ENCODE measurements around the gene CAMTA1.

CAMTA1 gene

GRCh38 chr1:7335224-7335879, 550.1 kb downstream of the CAMTA1 start:
- DNase-seq: no peak

- DNase-seq: no peak
Measured at GRCh38 chr1:7338439-7338838, 553.2 kb downstream of the CAMTA1 start.

- DNase-seq: no peak
Measured at GRCh38 chr1:7339014-7339413, 553.8 kb downstream of the CAMTA1 start.

GRCh38 chr1:7339953-7340352, 554.7 kb downstream of the CAMTA1 start:
- no peak for DNase-seq

GRCh38 chr1:7341145-7341905, 556.1 kb downstream of the CAMTA1 start:
- DNase-seq: no peak

- DNase-seq: no peak
Measured at GRCh38 chr1:7343882-7344281, 558.6 kb downstream of the CAMTA1 start.

- DNase-seq: no peak
Measured at GRCh38 chr1:7344299-7344698, 559.0 kb downstream of the CAMTA1 start.

- no peak for DNase-seq
Measured at GRCh38 chr1:7345516-7345915, 560.3 kb downstream of the CAMTA1 start.

- no peak for DNase-seq
Measured at GRCh38 chr1:7346070-7346596, 560.9 kb downstream of the CAMTA1 start.

- DNase-seq: no peak
Measured at GRCh38 chr1:7346600-7347570, 561.6 kb downstream of the CAMTA1 start.

GRCh38 chr1:7348073-7348472, 562.8 kb downstream of the CAMTA1 start:
- DNase-seq: no peak

GRCh38 chr1:7348580-7348979, 563.3 kb downstream of the CAMTA1 start:
- no peak for DNase-seq

- DNase-seq: no peak
Measured at GRCh38 chr1:7350804-7351203, 565.5 kb downstream of the CAMTA1 start.

GRCh38 chr1:7351649-7352048, 566.4 kb downstream of the CAMTA1 start:
- DNase-seq: no peak

- DNase-seq: no peak
Measured at GRCh38 chr1:7352364-7352763, 567.1 kb downstream of the CAMTA1 start.

GRCh38 chr1:7352974-7353373, 567.7 kb downstream of the CAMTA1 start:
- DNase-seq: no peak

GRCh38 chr1:7355646-7356045, 570.4 kb downstream of the CAMTA1 start:
- no peak for DNase-seq

- DNase-seq: no peak
Measured at GRCh38 chr1:7356079-7356478, 570.8 kb downstream of the CAMTA1 start.

- no peak for DNase-seq
Measured at GRCh38 chr1:7358425-7358824, 573.2 kb downstream of the CAMTA1 start.

GRCh38 chr1:7360526-7360925, 575.3 kb downstream of the CAMTA1 start:
- no peak for DNase-seq

GRCh38 chr1:7362947-7363346, 577.7 kb downstream of the CAMTA1 start:
- DNase-seq: no peak

- DNase-seq: no peak
Measured at GRCh38 chr1:7363450-7363849, 578.2 kb downstream of the CAMTA1 start.

GRCh38 chr1:7365706-7366105, 580.5 kb downstream of the CAMTA1 start:
- DNase-seq: no peak
